Epidermal melanocyte (primary cell): Measurements from ENCODE around the gene MSH3.
"Not testable (repeated sequence)": the region's sequence is repeated elsewhere in the genome, so short reads cannot be mapped to it uniquely, and the experiment has no call there.

Experiments used
- DNase-seq: peaks from one replicate; pipeline ENCODE4 v3.0.0; 2011; ENCODE audit warnings: low spot score; ENCODE audit not compliant: insufficient read length

Gene MSH3

DNA sequence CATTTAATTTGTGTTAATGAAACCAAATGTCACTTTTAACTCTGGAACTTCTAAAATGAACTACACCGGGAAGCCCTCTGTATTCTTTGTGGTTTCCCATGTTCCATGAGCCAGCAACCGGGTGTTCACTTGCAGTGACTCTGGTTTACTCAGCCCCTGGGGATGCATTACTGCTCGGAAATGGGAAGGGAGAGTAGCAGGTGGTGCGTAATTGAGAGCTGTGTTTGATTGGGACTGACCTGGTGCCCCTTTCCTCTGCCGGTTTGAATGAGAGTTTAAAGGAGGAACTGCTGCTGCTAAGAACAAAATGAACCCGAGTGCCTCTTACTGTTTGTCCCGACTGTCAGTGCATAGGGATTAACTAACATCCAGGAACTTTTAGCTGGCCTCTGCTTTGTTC is 100.4 kb downstream of the MSH3 start:
- no peak for DNase-seq

DNA sequence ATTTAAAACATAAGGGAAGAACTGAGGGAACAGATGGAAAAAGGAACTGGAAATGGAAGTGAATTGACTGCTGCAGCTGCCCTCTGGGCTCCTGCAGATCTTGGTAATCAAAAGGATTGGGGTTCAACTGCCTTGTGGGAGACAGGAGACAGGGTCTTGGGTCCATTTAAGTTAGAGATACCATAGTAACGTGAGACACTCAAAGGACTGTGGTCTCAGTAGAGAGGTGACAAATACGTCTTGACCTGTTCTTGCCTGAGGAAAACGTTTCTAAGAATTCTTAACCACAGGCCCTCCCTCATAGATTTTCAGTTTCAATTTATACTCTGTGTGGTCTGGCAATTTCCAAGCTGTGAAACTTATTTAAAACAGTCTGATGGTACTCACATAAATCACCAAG is 101.2 kb downstream of the MSH3 start:
- DNase-seq, result no peak

- no peak for DNase-seq
These were observed 101.8 kb downstream of the MSH3 start for GRCh38 chr5:80756292-80756691.

GRCh38 chr5:80757290-80757689 is 102.8 kb downstream of the MSH3 start:
- no peak for DNase-seq

- no peak for DNase-seq
These were observed 105.6 kb downstream of the MSH3 start for GRCh38 chr5:80759866-80760577.

DNA sequence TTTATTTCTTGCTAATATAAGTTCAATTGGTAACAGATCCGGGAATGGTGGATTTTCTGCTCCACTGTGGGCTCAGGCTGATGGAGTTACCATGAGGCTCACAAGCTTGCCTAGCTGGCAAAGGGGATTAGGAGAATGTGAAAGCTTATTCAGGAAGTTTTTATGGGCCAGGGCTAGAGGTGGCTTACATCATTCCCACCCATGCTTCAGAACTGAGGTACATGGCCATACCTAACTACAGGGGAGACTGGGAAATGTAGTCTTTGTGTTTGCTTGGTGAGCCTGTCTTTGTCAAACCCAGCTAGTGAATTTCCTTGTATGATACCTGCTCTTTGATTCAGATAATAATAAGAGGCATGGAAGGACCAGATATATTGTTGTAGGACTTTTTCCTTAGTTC is 106.2 kb downstream of the MSH3 start:
- DNase-seq, result no peak

DNA sequence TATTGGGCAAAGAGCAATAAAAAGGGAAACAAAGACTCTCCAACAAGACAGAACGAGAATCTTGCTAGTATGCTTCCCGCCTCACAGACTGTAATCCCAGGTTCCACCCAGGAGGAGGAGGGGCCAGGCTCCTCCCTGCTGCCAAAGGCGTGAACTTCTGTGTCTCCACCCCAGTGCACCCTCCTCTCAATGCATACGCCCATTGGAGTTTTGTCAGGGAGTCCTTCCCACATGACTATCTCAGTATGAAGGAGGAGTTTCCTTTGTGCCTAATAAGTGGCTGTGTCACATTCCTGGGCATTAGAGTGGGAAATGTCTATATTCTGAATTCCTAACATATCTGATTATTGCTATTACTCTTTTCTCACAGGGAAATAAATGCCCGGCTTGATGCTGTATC is 106.7 kb downstream of the MSH3 start:
- no peak for DNase-seq

GRCh38 chr5:80761966-80762365 is 107.5 kb downstream of the MSH3 start:
- no peak for DNase-seq

DNA sequence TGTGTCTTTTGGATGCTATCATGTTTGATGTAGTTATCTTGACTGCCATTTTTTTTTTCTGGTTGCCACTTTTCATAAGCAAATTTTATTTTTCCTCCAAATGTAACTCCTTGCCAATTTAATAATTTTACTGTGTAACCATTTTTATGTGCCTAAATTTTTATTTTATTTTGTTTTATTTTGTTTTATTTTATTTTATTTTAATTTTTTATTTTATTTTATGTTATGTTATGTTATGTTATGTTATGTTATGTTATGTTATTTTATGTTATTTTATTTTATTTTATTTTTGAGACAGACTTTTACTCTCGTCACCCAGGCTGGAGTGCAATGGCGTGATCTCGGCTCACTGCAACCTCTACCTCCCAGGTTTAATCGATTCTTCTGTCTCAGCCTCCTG is 108.1 kb downstream of the MSH3 start:
- DNase-seq, result no peak

GRCh38 chr5:80763211-80763610 is 108.8 kb downstream of the MSH3 start:
- no peak for DNase-seq

DNA sequence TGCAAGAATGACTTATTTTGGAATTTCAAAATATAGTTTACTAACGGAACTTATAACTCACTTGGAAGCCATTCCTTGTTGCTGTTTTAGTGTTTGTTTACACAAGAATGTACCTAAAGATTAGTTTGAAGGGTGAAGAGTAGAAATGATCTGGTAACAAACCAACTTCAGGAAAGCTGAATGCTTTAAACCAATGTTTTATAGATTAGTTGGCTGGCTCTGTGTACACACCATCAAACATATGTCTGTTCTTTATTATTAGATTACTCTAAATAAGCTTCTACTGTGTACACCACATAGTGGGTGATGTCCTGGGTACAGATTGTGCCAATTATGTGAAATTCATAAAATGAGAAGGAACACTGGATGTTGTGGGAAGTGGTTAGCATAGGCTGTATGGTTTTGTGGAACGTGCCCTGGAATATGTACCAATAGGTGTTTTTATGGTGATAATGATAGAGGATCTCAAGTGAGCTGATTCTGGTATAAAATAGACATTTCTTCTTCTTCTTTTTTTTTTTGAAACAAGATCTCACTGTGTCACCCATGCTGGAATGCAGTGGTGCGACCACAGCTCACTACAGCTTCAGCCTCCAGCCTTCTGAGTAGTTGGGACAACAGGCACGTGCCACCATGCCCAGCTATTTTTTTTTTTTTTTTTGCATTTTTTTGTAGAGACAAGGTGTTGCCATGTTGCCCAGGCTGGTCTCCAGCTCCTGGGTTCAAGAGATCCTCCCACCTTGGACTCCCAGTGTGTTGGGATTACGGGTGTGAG is 109.6 kb downstream of the MSH3 start:
- DNase-seq, result no peak

GRCh38 chr5:80764786-80765185 is 110.3 kb downstream of the MSH3 start:
- DNase-seq, result no peak

DNA sequence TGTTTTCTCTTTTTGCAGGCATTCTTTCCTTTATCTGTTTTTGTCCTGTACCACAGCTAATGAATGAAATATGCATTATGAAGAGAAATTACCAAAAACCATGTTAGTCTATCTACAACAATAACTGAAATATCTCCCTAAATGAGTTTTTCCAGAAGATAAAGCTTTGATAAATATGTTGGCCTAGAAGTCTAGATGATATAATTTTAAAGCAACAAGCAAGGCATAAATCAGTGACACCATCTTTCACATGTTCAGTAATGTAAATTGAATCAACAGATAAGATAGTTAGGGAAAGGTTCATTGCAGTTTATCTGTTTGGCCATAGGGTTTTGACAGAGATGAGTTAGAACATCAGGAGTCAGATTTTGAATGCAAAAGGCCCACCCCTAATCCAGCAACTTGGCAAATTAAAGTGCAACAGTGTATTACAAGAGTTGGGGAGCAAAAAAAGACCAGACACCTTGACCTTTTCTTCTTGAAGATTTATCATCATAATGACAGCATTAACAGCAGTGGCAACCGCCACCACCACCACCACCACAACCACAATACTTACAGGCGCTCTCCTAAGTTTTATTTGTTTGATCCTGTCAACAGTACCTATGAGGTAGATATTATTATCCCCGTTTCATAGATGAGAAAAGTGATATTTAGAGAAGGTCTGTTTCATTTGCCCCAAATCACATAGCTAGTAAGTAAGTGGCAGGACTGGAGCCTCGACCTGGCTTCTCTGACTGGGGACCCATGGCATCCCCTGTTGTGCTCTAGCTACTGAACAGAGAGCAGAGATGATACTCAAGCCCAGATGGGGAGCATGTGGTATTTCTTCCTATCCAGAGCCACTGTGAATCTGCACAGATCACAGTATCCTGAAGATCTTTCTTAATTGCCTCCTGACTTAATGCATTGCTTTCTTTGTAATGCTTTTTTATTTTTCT is 123.2 kb downstream of the MSH3 start:
- no peak for DNase-seq

- DNase-seq, result no peak
These were observed 125.6 kb downstream of the MSH3 start for GRCh38 chr5:80780024-80780423.

GRCh38 chr5:80780761-80781285 is 126.4 kb downstream of the MSH3 start:
- no peak for DNase-seq

GRCh38 chr5:80781356-80781755 is 126.9 kb downstream of the MSH3 start:
- no peak for DNase-seq

- DNase-seq, result no peak
These were observed 128.2 kb downstream of the MSH3 start for GRCh38 chr5:80782626-80783025.

DNA sequence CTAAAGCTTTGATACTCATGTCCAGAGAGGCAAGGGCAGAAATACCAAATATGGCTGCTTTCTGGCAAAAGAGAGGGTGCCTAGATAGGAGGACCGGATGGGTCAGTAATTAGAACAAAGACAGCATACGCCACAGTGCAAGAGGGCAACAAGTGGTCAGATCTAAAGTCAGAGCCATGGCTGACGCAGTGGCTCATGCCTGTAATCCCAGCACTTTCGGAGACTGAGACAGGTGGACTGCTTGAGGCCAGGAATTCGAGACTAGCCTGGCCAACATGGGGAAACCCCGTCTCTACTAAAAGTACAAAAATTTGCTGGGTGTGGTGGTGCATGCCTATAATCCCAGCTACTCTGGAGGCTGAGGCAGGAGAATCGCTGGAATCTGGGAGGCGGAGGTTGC is 129.3 kb downstream of the MSH3 start:
- not testable (repeated sequence) for DNase-seq

DNA sequence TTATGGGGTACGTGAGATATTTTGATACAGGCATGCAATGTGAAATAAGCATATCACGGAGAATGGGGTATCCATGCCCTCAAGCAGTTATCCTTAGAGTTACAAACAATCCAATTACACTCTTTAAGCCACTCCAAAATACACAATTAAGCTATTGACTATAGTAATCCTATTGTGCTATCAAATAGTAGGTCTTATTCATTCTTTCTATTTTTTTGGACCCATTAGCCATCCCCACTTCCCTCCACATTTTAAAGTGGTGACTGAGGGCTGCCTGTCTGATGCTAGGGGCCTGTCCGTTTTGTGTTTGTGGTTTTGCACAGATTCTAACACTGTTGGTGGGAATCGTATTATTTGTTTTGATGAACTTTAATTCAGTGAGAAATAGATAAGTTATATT is 130.0 kb downstream of the MSH3 start:
- DNase-seq, result no peak

GRCh38 chr5:80789319-80790016 is 135.0 kb downstream of the MSH3 start:
- not testable (repeated sequence) for DNase-seq

GRCh38 chr5:80790698-80791097 is 136.2 kb downstream of the MSH3 start:
- DNase-seq, result no peak
